Measurements from ENCODE around the gene CLASP2.
"Not testable (repeated sequence)": the region's sequence is repeated elsewhere in the genome, so short reads cannot be mapped to it uniquely, and the experiment has no call there.

CLASP2 gene

DNA sequence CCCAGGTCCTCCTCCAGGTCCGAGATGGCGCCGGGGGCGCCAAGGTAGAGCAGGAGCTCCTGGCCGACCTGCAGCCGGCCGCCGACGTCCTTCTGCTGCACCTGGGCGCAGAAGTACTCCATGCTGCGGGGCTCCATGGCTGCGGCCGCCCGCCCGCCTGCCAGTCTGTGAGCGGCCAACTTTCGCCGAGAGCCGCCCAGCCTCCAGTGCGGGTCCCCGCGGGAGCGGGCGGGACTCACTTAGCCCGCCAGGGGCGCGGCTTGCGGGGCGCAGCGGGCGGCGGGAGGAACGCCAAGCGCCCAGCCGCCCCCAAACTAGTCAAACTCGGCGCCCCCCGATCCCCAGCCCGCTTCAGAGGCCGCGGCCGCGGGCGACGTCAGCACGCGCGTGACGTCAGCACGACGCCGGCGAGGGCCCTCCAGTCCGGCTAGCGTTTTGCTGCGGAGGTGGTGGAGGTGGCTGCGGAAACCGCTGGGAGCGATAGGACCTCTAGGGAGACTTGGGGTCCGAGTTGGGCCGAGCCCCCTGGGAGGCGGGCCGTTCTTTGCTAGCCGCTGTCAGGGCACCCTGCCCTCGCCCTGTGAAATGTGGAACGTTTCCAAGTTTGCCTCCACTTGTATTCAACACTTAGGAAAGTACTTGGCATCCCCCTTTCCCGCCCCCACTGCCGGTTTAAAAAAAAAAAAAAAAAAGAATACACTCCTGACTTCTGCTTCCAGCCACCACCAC is at the start of gene CLASP2:
Gene CLASP2 (minus strand): TSS at position 389 of the 729 bp plus-strand sequence. CDS start 252 bp downstream, at position 137.
- in situ Hi-C loops (cut with MboI; ENCODE audit: low sequenced_read_pairs) = no loop called here

DNA sequence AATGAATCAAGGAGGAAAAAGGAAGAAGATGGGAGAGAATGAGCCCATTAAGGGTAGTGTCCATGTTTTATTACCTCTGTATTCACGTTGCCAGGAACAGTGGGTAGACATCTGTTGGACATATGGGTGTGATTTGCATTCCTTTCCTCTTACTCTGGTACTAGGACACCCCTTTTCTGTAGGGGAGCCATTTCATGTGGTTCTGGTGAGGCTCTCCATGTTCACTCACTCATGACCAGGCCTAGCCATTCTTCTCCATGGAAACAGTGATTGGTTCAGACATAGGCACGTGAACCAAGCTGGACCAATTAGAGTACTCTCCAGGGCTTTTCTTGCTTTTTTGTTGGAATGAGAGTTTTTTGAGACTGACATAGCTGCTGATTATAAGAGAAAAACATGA is 40.8 kb upstream of the CLASP2 start:
- in situ Hi-C loops (cut with MboI; ENCODE audit: low sequenced_read_pairs) = no loop called here

DNA sequence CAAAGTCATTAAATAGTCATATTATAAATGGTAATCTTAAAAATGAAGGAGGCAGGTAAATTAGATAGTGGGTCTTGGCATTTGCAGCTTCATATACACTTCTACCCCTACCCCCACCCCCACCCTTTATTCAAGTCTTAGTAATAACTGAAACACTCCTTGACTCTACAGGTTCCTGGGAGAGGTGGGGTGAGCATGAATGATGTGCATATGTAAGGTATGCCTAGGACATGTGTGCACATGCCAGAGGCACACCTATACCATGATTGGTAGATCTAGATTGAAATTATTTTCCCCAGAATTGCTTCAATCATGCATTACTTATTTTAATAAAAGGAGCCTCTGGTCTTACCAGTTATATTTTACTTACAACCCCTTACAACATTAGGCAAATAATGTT is 40.2 kb upstream of the CLASP2 start:
- in situ Hi-C loops (cut with MboI; ENCODE audit: low sequenced_read_pairs) = no loop called here

DNA sequence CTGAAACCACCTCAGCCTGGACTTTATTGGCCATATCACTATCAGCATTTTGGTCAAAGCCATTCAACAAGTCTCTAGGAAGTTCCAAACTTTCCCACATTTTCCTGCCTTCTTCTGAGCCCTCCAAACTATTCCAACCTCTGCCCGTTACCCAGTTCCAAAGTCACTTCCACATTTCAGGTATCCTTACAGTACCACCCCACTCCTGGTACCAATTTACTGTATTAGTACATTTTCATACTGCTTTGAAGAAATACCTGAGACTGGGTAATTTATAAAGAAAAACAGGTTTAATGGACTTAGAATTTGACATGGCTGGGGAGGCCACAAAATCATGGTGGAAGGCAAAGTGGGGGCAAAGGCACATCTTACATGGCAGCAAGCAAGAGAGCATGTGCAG is 36.3 kb upstream of the CLASP2 start:
- in situ Hi-C loops (cut with MboI; ENCODE audit: low sequenced_read_pairs) = not testable (repeated sequence)

DNA sequence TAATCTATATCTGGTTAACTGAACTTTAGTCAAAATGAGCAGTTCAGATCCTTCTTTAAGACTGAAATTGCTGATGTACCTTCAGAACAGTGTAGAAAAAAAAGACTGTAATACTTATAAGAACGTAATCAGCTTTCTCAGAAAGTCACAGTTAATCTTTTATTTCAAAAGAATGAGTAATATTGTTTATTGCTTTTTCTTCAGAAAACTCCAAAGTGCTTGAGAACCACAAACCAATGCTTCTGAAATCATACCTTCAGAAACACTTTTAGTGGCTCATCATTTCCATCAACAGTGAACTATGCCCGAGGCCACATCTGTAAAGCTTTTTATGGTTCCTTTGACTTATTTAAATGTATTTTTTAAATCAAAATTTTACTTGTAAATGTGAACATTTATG is 33.3 kb upstream of the CLASP2 start:
- in situ Hi-C loops (cut with MboI; ENCODE audit: low sequenced_read_pairs) = no loop called here

DNA sequence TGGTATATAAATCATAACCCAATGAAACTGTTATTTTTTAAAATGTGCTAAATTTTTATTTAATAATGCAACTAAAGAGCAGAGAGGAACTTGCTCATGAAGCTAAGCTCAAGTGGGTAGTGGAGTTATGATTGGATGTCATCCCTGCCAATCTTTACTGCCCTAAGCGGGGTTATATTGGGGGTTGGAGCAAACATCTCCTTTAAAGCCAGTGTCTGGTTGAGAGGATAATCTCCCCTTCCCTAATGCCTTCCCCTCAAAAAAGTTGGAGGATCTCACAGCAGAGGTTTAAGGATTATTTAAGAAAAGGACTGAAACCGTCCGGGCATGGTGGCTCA is 32.1 kb upstream of the CLASP2 start:
- in situ Hi-C loops (cut with MboI; ENCODE audit: low sequenced_read_pairs) = no loop called here

DNA sequence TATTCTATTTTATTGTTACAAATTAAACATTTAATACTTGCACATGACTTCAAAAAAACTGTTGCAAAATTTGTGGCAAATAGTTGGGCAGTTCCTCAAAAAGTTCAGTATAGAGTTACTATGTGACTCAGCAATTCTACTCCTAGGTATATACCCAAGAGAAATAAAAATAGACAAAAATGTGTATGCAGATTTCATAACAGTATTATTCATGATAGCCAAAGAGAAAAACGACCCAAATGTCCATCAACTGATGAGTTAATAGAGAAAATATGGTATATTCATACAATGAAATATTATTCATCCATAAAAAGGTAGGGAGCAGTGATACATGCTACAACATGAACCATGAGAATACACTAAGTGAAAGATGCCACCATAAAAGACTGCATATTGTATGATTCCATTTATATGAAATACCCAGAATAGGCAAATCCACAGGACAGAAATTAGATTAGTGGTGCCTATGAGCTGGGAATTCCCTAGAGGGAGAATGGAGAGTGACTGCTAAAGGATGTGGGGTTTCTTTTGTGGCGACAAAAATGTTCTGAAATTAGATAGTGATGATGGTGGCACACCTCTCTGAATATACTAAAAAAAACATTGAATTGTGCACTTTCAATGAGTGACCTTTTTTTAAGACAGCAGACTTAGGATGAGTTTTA is 31.6 kb upstream of the CLASP2 start:
- in situ Hi-C loops (cut with MboI; ENCODE audit: low sequenced_read_pairs) = no loop called here

DNA sequence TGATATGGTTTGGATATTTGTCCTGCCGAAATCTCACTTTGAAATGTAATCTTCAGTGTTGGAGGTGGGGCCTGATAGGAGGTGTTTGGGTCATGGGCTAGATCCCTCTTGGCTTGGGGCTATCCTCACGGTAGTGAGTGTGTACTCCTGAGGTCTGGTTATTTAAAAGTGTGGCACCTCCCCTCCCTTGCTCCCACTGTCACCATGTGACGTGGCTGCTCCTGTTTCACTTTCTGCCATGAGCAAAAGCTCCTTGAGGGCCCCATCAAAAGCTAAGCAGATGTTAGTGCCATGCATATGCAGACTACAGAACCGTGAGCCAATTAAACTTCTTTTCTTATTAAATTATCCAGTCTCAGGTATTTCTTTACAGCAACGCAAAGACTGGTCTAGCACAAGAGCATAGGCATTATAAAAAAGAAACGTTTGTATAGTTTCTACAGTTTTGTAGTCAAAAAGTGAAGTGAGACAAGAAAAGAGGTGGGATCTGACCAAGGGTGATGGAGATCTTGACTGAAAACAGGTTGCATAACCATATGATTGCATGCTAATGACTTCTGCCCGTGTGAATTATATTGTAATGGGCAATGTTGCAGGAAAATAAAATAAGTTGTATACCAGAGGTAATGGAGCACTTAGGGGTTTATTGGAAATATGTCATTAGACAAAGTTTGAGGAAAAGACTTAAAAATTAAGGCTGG is 28.5 kb upstream of the CLASP2 start:
- in situ Hi-C loops (cut with MboI; ENCODE audit: low sequenced_read_pairs) = no loop called here

DNA sequence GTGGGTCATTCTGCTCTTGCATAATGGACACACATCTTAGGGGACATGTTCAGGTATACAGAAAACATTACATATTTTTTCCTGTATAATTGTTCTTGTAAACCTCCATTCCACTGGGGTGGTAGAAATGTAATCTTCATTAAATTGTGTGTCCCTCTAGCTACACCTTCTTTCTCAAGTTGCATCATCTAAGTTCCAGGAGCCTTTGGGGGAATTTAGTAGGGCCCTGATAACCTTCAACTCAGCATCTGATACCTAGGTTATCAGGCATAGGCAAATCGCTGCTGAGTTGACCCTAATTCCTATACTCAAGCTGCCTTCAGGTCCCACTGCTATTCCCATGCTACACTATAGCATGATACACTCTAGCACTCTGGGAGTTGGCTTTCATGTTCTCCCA is 19.1 kb upstream of the CLASP2 start:
- in situ Hi-C loops (cut with MboI; ENCODE audit: low sequenced_read_pairs) = no loop called here

DNA sequence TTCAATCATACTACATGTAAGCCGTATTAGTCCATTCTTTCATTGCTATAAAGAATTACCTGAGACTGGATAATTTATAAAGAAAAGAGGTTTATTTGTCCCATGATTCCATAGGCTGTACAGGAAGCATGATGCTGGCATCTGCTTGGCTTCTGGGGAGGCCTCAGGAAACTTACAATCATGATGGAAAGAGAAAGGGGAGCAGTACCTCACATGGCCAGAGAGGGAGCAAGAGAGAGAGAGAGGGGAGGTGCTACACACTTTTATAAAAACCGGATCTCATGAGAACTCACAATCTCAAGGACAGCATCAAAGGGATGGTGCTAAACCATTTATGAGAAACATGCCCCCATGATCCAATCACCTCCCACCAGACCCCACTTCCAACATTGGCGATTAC is 14.3 kb upstream of the CLASP2 start:
- in situ Hi-C loops (cut with MboI; ENCODE audit: low sequenced_read_pairs) = no loop called here

DNA sequence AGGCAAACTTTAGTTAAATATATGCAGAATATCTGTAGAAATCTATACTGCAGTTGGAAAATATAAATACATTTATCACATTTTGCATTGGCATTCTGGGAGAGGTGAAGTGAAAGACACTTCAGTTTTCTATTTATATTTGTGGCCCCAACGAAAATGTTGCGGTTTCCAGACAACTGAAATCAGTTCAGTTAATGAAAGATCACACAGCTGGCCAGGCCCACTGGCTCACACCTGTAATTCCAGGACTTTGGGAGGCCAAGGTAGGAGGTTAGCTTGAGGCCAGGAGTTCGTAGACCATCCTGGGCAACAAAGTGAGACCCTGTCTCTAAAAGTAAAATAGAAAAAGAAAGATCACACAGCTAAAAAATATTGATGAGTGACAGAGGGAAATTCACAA is 11.9 kb upstream of the CLASP2 start:
- in situ Hi-C loops (cut with MboI; ENCODE audit: low sequenced_read_pairs) = no loop called here

DNA sequence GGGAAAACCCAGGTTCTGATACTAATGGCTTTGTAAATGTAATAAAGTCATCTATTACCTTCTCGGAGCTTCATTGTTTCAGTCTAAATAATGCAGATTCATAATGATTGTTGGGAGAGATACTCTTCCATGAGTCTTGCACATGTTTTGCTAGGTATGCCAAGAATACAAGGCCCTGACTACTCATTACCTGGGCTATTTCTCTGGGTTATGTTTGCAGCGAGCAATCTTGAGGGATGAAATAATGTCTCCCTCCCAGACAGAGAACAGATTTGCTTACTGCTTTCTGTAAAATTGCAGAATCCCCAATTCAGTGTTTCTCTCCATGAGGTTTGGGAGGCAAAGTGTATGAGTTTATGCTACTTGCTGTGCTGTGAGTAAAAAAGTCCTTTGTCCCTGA is 6.2 kb upstream of the CLASP2 start:
- in situ Hi-C loops (cut with MboI; ENCODE audit: low sequenced_read_pairs) = no loop called here

DNA sequence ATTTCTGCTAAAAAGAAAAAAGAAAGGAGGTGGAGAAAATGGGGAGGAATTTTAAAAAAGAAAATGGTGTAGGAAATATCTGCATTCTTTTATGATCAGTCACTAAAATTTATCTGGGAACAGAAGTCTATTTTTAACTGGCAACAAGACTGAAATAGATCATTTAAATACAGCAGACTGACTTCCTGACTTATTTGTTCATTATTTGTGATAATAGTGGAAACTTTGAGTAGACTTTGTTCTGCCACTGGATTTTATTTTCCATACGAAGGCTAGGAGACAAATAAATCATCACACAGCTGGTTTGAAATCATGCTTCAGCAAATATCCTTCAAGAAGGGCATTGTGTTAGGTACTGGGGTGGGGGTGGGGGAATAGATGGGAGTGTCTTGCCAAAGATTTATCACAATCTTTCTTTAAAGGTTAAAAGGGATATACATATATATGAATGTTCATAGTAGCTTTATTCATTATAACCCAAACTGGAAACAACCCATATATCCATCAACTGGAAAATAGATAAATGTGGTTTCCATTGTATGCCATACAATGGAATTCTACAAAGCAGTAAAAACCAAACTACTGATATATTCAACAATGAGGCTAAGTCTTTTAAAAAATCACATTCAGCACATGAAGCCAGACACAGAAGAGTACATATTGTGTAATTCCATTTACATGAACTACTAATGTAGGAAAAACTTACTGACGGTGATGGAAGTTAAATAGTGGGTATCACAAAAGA is 4.7 kb upstream of the CLASP2 start:
- in situ Hi-C loops (cut with MboI; ENCODE audit: low sequenced_read_pairs) = no loop called here

DNA sequence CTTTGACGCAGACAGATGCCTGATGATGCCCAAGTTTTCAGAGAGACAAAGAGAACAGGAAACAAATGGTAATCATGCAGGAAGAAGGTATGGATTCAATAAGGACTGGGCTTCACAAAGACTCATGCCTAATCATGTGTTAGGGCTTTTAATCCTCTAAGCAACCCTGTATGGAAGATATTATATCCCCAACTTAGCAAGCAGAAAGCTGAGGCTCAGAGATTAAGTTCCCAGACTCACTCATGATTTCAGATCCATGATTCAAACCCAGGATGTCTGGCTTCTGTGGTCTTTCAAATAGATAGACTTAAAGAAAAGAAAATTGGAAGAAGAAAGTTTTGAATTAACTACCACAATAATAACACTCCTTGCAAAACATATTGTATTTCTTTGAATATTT is 4.1 kb upstream of the CLASP2 start:
- in situ Hi-C loops (cut with MboI; ENCODE audit: low sequenced_read_pairs) = no loop called here

DNA sequence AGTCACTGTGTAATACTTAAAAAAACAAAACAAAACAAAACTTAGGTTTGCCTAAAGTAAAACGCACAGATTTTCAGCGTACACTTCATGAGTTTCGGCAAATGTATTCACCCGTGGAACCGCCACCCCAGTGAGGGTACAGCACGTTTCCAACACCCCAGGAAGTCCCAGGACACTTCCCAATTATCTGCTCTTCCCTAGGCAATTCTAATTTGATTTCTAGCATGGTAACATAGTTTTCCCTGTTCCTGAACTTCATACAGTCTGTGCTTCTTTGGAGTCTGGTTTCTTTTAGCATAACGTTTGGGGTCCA is 497 bp upstream of the CLASP2 start:
- in situ Hi-C loops (cut with MboI; ENCODE audit: low sequenced_read_pairs) = no loop called here

DNA sequence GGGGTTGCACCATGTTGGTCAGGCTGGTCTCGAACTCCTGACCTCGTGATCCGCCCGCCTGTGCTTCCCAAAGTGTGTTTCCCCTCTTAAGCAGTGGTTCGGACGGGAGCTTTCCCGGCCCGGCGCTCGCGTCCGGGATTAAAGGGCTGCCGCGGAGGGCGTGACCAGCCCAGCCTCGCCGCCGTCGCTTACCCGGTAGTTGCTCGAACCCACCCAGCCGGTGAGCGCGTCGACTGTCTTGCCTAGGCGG is 513 bp downstream of the CLASP2 start:
- in situ Hi-C loops (cut with MboI; ENCODE audit: low sequenced_read_pairs) = no loop called here

DNA sequence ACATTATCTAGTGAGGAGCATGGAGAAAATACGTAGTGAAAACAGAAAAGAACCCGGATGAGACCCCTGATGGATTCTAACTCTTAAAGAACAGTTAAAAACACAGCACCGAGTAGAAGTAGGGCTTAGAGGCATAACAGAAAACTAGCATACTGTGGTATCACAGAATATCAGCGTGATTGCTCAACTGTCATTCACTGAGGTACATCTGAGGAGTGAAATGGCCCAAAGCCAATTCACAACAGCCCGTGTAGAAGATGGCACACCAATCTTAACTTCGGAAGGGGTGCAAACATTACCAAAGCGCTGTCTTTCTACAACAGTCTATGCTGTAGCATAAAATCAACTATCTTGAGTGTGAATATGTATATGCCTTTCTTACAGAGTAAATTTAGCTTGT is 1.8 kb downstream of the CLASP2 start:
- in situ Hi-C loops (cut with MboI; ENCODE audit: low sequenced_read_pairs) = no loop called here

DNA sequence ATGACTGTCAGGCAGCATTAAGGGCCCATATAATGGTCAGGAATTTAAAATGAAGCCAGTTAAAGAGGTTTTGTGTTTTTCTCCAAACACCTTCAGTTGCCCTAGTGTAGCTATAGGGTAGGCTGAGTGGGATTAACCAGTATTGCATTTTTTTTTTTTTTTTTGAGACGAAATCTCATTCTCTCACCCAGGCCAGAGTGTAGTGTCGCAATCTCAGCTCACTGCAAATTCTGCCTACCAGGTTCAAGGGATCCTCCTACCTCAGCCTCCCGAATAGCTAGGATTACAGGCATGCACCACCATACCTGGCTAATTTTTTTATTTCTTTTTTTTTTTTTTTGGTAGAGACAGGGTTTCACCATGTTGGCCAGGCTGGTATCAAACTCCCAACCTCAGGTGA is 7.0 kb downstream of the CLASP2 start:
- in situ Hi-C loops (cut with MboI; ENCODE audit: low sequenced_read_pairs) = no loop called here

DNA sequence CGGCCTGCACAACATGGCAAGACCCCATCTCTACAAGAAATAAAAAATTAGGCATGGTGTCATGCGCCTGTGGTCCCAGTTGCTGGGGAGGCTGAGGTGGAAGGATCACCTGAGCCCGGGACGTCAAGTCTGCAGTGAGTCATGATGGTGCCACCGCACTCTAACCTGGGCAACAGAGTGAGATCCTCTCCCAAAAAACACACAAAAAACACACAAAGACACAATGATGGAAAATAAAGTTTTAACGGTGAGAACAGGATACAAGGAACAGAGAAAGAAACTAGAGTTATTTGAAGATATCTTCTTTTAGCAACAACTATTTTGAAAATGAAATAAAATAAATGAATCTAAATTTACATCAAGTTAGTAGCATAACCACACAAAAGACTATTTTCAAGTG is 12.0 kb downstream of the CLASP2 start:
- in situ Hi-C loops (cut with MboI; ENCODE audit: low sequenced_read_pairs) = no loop called here

DNA sequence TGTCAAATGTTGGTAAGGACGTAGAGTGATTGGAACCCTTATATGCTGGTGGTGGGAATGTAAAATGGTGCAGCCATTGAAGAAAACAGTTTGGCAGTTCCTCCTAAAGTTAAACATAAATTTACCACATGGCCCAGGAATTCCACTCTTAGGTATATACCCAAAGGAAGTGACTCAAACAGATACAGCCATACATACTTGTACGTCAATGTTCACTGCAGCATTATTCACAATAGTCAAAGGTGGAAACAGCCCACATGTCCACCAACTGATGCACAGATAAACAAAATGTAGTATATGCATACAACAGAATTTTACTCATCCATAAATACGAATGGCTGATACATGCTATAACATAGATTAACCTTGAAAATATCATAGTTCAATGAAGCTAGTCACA is 13.2 kb downstream of the CLASP2 start:
- in situ Hi-C loops (cut with MboI; ENCODE audit: low sequenced_read_pairs) = no loop called here

DNA sequence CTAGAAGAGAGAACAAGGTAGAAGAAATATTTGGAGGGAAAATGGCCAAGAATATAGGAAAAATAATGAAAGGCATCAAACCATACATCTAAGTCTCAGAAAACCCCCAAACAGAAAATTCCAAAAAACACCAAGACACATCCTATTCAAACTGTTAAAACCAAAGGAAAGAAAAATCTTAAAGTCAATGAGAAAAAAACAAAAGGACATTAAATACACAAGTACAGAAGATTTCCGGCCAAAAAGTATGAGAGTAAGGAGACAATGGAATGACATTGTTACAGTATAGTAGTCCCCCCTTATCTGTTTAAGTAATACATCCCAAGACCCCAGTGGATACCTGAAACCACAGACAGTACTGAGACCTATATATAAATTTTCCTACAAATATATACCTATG is 18.8 kb downstream of the CLASP2 start:
- in situ Hi-C loops (cut with MboI; ENCODE audit: low sequenced_read_pairs) = no loop called here

DNA sequence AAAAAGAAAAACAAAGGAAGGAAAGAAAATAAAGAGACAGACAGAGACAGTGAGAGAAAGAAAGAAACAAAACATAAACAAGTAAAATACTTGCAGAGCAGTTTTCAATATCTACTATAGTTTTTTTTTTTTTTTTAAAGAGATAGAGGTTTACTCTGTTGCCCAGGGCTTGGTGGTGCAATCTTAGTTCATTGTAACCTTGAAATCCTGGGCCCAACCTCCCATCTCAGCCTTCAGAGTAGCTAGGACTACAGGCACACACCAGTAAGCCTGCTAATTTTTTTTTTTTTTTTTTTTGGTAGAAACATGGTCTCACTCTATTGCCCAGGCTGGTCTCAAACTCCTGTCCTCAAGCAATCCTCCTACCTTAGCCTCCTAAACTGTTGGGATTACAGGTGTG is 23.1 kb downstream of the CLASP2 start:
- in situ Hi-C loops (cut with MboI; ENCODE audit: low sequenced_read_pairs) = no loop called here
